ENCODE measurements around the gene TRIM27. TPM values are rescaled to one million over a fixed set of nuclear protein-coding genes. Genes with fewer than 3 reads are reported as not detected.
"Not testable (repeated sequence)": the region's sequence is repeated elsewhere in the genome, so short reads cannot be mapped to it uniquely, and the experiment has no call there.

The TRIM27 gene
- total RNA-seq, 1 experiment from 2014 or later: 79.8 TPM

DNA sequence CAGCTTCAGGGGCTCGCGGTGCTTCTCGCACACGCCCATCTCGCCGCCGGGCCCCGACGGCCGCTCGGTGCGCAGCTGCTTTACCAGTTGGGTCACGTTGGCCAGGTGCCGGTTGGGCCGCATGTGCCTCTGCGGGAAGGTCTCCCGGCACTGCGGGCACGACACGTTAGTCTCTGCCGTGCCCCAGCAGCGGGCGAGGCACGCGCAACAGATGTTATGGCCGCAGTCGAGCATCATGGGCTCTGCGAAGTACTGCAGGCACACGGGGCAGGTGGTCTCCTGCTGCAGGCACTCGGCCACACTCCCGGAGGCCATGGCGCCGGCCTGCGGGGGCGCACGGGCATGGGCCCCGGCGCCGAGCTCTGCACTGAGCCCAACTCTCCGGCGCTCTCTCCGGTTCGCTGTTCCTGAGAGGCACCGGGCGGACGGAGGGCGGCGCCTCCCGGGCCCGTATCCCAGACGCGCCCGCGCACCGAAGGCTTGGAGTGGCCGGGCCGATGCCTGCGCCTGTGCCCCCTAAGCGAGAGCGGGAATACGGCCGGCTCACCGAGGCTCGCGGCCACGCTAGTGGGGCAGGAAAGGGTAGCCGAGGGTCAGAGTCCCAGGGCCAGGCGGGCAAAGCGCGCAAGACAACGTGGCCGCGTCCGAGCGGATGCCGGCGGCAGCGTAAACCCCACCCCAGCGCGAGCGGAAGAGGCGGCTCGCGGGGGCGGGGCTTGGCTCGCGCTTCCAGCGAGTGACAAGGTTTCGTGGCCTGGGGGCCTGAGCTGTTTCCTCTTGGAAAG lies at the start of gene TRIM27 (continued):
- TF ChIP-seq, protein P1, sequence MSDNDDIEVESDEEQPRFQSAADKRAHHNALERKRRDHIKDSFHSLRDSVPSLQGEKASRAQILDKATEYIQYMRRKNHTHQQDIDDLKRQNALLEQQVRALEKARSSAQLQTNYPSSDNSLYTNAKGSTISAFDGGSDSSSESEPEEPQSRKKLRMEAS (CRISPR knock-in tag; IDR thresholded peaks at IDR 0.05): peak; percentile 86
- TF ChIP-seq ETV6 (CRISPR knock-in tag; IDR thresholded peaks at IDR 0.05) (peak; percentile 78), NFE2L1 (CRISPR knock-in tag; IDR thresholded peaks at IDR 0.05) (0 out of 2 replicates have a peak, but pooled peaks have one; percentile 60)

GRCh38 chr6:28970056-28970455 lies 46.3 kb upstream of the TRIM27 start:
- H3K27me3 Mint-ChIP-seq (ENCODE audit: low read depth): peaks cover 12% of the 10 kb centered on the region
- H3K27ac Mint-ChIP-seq; DNase-seq (ENCODE audit: low spot score); H3K4me3 Mint-ChIP-seq; H3K4me1 Mint-ChIP-seq; POLR2A ChIA-PET; ATAC-seq: not testable (repeated sequence)
- CTCF ChIA-PET: interaction anchor here (0.6 to 2.6 kb wide), 6 partner anchors 10 to 46 kb away, joined by 3 to 12 read pairs (median 6); partner anchors contain the start of gene TRIM27
- H3K9me3 Mint-ChIP-seq: peaks cover 32% of the 10 kb centered on the region
- peaks cover 15% of the 10 kb centered on the region for H3K36me3 Mint-ChIP-seq

GRCh38 chr6:28969129-28969528 lies 45.3 kb upstream of the TRIM27 start:
- DNase-seq (ENCODE audit: low spot score): peak; percentile 78

GRCh38 chr6:28968476-28968875 lies 44.7 kb upstream of the TRIM27 start:
- ChIA-PET CTCF (interaction anchor here (0.7 to 2.1 kb wide), 7 partner anchors 10 to 131 kb away, joined by 3 to 12 read pairs (median 4); partner anchors contain the start of gene TRIM27), POLR2A (no interaction called here)
- H3K4me1 Mint-ChIP-seq: no peaks in the 10 kb centered on the region
- no peak overlapping the region for H3K4me3 Mint-ChIP-seq
- peaks cover 12% of the 10 kb centered on the region for H3K27me3 Mint-ChIP-seq (ENCODE audit: low read depth)
- ATAC-seq: no peak
- H3K27ac Mint-ChIP-seq: no peak overlapping the region
- H3K9me3 Mint-ChIP-seq: peaks cover 32% of the 10 kb centered on the region
- H3K36me3 Mint-ChIP-seq: peaks cover 15% of the 10 kb centered on the region
- DNase-seq (ENCODE audit: low spot score): no peak
- no peak for TF ChIP-seq USF1 (CRISPR knock-in tag; IDR thresholded peaks at IDR 0.05)
- no peak for TF ChIP-seq ATF2 (CRISPR knock-in tag; IDR thresholded peaks at IDR 0.05; ENCODE audit: borderline replicate concordance, low read depth)
- no peak for TF ChIP-seq NFATC4 (CRISPR knock-in tag; IDR thresholded peaks at IDR 0.05)
- TF ChIP-seq, protein P2, sequence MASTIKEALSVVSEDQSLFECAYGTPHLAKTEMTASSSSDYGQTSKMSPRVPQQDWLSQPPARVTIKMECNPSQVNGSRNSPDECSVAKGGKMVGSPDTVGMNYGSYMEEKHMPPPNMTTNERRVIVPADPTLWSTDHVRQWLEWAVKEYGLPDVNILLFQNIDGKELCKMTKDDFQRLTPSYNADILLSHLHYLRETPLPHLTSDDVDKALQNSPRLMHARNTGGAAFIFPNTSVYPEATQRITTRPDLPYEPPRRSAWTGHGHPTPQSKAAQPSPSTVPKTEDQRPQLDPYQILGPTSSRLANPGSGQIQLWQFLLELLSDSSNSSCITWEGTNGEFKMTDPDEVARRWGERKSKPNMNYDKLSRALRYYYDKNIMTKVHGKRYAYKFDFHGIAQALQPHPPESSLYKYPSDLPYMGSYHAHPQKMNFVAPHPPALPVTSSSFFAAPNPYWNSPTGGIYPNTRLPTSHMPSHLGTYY (CRISPR knock-in tag; IDR thresholded peaks at IDR 0.05): no peak
- no peak for TF ChIP-seq ESRRA (CRISPR knock-in tag; IDR thresholded peaks at IDR 0.05; ENCODE audit: borderline replicate concordance)
- TF ChIP-seq ZNF263 (CRISPR knock-in tag; IDR thresholded peaks at IDR 0.05; ENCODE audit: low read depth): no peak
- TF ChIP-seq NR3C1 (CRISPR knock-in tag; conservative IDR thresholded peaks at IDR 0.05; ENCODE audit: low read depth): no peak

More at GRCh38 chr6:28969129-28969528, 45.3 kb upstream of the TRIM27 start:
- Mint-ChIP-seq H3K27me3 (ENCODE audit: low read depth) (peaks cover 12% of the 10 kb centered on the region), H3K27ac (no peak overlapping the region), H3K36me3 (peaks cover 15% of the 10 kb centered on the region), H3K4me3 (no peak overlapping the region), H3K4me1 (no peaks in the 10 kb centered on the region), H3K9me3 (peaks cover 32% of the 10 kb centered on the region)
- CTCF ChIA-PET: interaction anchor here (0.8 to 2.6 kb wide), 13 partner anchors 8 to 132 kb away, joined by 3 to 12 read pairs (median 4); partner anchors contain the start of gene TRIM27
- POLR2A ChIA-PET: no interaction called here
- ATAC-seq: peak; percentile 61
- TF ChIP-seq NR2C2 (CRISPR knock-in tag; IDR thresholded peaks at IDR 0.05): no peak
- TF ChIP-seq MYBL2 (CRISPR knock-in tag; IDR thresholded peaks at IDR 0.05): no peak
- TF ChIP-seq CBFB (CRISPR knock-in tag; IDR thresholded peaks at IDR 0.05; ENCODE audit: low read depth): no peak
- TF ChIP-seq, protein P1 (CRISPR knock-in tag; IDR thresholded peaks at IDR 0.05): no peak
- no peak for TF ChIP-seq GRHL2 (CRISPR knock-in tag; IDR thresholded peaks at IDR 0.05; ENCODE audit: insufficient replicate concordance, severe bottlenecking)
- TF ChIP-seq HMGXB4 (CRISPR knock-in tag; IDR thresholded peaks at IDR 0.05): no peak
- no peak for TF ChIP-seq NR3C1 (CRISPR knock-in tag; conservative IDR thresholded peaks at IDR 0.05; ENCODE audit: low read depth)
- TF ChIP-seq ZNF121 (CRISPR knock-in tag; IDR thresholded peaks at IDR 0.05): peak; percentile 60; the same call in 1 of the 2 replicates
- no peak for TF ChIP-seq ZNF263 (CRISPR knock-in tag; IDR thresholded peaks at IDR 0.05; ENCODE audit: low read depth)
- no peak for TF ChIP-seq CREM (CRISPR knock-in tag; IDR thresholded peaks at IDR 0.05)
- TF ChIP-seq, protein P3, sequence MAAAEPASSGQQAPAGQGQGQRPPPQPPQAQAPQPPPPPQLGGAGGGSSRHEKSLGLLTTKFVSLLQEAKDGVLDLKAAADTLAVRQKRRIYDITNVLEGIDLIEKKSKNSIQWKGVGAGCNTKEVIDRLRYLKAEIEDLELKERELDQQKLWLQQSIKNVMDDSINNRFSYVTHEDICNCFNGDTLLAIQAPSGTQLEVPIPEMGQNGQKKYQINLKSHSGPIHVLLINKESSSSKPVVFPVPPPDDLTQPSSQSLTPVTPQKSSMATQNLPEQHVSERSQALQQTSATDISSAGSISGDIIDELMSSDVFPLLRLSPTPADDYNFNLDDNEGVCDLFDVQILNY (CRISPR knock-in tag; IDR thresholded peaks at IDR 0.05): no peak
- TF ChIP-seq FOXK1 (CRISPR knock-in tag; IDR thresholded peaks at IDR 0.05): no peak
- no peak for TF ChIP-seq ZNF396 (CRISPR knock-in tag; IDR thresholded peaks at IDR 0.05; ENCODE audit: borderline replicate concordance)
- no peak for TF ChIP-seq NFATC4 (CRISPR knock-in tag; IDR thresholded peaks at IDR 0.05)
- peak; percentile 26; the same call in 1 of the 2 replicates for TF ChIP-seq TEAD1 (CRISPR knock-in tag; IDR thresholded peaks at IDR 0.05)
- TF ChIP-seq ZNF423 (CRISPR knock-in tag; IDR thresholded peaks at IDR 0.05): no peak
- TF ChIP-seq ZNF138 (CRISPR knock-in tag; conservative IDR thresholded peaks at IDR 0.05): no peak
- TF ChIP-seq, protein P4, sequence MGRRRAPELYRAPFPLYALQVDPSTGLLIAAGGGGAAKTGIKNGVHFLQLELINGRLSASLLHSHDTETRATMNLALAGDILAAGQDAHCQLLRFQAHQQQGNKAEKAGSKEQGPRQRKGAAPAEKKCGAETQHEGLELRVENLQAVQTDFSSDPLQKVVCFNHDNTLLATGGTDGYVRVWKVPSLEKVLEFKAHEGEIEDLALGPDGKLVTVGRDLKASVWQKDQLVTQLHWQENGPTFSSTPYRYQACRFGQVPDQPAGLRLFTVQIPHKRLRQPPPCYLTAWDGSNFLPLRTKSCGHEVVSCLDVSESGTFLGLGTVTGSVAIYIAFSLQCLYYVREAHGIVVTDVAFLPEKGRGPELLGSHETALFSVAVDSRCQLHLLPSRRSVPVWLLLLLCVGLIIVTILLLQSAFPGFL (CRISPR knock-in tag; IDR thresholded peaks at IDR 0.05; ENCODE audit: borderline replicate concordance): no peak
